Skin of body (tissue), 2 donors: ENCODE results near the gene SPRY2. TPM values are rescaled to one million over a fixed set of nuclear protein-coding genes. Genes with fewer than 3 reads are reported as not detected.

Experiments
- DNase-seq: peaks from one replicate; lab custom pipeline; 2025; lab: John Stamatoyannopoulos, UW
- total RNA-seq: library from RNA; depleted of rRNA; stranded (reverse); fragments of >200 nt; gene quantifications from one replicate; pipeline ENCODE4 v1.2.3, GENCODE V29; 2014

Gene SPRY2, protein sequence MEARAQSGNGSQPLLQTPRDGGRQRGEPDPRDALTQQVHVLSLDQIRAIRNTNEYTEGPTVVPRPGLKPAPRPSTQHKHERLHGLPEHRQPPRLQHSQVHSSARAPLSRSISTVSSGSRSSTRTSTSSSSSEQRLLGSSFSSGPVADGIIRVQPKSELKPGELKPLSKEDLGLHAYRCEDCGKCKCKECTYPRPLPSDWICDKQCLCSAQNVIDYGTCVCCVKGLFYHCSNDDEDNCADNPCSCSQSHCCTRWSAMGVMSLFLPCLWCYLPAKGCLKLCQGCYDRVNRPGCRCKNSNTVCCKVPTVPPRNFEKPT
- 22.0 TPM for total RNA-seq

DNA sequence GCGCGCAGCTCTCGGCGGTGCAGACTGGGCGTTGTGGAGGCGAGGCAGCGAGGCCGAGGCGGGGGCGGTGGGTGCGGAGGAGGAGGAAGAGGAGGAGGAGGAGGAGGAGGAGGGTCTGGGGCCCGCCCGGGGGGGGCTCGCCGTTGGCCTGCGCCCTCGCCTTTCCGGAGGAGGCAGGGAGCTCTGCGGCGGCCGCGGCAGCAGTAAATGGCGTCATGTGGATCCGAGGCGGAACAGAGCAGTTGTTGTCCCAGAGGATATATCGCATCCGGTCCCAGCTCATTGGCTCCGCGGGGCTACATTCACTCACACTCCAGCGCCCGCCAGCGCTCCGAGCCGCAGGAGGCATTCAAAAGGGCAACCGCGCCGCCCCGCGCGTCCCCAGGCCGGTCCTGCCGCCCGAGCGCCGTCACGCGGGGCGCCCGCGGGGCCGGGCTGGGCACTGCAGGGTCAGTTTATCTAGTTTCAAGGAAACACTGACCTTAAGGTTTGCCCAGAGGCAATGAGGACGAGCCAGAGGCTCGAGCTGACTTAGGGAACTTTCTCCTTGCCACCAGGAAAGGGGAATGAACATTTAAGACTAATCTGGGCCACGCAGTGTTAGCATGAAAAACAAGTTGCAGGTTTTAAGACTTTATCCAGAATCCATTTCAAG is at the start of gene SPRY2:
TSS of gene SPRY2 (minus strand) at position 26 of the 655 bp plus-strand sequence. CDS start 3,421 bp downstream, outside the sequence.
- peak; percentile 99 for DNase-seq

DNA sequence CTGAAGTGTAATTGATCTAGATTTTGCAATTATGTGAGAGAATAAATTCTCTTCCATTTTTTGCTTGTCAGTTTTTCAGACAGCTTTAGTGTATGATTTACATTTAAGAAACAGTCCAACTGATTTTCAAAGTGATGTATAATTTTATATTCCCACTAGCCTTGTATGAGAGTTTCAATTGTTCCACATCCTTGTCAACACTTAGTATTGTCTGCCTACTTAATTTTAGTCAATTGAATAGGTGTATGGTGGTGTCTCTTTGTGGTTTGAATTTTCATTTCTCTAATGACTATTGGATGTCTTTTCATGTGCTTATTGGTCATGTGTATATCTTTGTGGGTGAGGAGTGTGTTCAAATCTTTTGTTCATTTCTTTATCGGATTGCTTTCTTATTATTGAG is 49.4 kb upstream of the SPRY2 start:
- no peak for DNase-seq

DNA sequence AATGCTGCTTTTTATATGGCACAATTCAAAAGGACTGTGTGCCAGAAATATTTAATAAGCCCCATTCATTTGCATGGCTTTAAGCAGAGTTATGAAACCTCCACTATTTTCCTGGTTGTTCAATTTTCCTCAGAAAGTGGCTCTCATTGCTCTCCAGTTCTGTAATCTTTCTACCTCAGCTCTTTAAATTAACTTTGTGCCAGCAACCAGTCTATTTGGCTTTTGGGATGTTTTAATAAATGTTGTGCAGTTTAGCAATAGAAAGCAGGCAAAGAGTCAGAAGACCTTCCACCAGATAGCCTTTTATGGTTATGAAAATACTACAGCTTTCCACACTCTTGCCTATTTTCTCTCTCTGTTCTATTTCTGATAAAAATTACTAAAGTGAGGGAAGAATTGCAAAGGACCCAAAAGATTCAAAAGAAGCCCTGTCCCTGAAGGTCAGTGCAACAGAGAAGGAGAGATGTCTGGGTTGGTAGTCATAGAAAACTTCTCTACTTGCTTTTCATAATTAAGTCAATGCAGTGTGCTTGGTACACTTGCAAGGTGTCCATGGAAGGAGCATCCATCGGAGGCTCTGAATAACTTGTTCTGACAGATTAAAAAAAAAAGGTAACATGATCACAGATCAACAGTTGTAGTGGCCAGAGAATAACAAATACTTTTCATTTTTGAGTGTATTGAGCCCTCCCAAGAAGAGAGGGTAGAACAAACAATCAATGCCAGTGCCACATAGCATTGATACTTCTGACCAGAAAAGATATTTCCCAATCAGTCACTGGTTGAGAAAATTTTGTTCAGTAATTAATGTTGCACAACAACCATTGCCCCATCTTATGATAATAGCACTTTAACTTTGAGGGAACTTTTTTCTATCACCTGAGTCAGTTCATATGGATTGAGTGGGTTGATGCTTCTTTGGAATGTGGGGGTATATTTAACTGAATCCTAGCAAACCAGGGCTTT is 48.4 kb upstream of the SPRY2 start:
- DNase-seq, result no peak

DNA sequence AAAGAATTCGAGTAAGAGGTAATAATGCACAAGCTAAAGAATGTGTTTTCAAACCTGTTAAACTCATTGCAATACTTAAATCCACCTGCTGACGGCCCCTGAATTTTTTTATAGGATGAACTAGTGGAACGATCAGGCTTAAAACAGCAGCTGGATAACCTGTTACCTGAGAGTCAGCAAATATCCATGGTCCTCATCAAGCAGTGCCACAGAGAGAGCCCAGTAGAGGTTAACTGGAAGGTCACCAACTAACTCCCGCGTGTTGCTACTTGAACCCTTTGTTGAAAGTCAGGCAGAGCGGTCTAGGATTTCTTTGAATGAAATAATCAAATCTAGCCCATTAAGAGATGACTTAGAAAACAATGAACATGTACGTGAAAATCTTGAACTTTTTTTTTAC is 47.6 kb upstream of the SPRY2 start:
- no peak for DNase-seq

DNA sequence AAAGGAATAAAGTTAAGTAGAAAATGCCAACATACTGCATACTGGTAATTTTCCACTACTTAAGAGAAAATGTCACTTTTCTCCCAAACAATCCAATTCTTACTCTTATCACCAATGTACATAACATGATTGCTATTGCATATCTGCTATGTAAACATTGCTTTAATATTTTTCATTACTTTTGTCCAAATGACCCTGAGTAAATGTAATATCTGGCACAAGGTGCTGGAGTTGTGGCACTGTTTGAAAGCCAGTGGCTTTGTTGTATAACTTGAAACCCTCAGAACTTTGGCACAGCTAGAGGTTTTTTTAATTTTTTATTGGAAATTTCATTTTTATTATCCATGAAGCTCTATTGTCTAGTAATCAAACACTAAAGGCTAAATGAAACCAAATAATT is 45.7 kb upstream of the SPRY2 start:
- DNase-seq, result no peak

DNA sequence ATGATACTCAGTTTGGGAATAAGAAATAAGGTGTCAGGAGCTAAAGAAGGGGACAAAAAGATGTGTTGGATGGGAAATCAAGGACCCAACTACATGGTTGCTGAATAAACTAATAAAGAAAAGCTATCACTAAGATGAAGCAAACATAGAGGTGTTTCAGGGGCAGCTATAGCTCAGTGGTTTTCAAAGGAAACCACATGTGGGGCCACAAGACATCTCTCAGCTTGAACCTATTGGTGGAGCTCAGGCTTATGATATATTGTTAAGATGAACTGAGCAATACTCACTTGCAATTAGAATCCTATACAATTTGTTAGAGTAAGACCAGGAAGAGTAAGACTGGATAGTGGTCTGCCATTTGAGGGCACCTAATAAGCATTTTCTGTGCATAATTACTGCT is 45.1 kb upstream of the SPRY2 start:
- no peak for DNase-seq

DNA sequence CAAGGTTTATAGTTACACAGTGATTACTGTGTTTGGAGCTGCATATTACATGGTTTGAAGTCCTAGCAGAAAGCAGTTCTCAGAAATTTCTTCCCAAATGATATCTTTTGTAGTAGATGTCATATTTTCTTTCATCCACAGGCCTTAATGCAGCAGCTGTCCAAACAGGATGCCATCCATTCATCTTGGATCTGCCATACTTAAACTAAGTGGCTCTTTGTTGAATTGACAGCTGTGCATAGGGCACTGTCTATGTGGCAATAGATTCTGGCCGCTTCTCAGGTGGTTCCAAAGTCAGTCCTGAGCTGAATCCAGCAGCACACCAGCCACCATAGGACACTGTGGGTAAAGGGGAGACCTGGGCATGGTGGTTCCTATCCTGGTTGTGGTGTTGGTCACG is 41.6 kb upstream of the SPRY2 start:
- DNase-seq, result no peak

DNA sequence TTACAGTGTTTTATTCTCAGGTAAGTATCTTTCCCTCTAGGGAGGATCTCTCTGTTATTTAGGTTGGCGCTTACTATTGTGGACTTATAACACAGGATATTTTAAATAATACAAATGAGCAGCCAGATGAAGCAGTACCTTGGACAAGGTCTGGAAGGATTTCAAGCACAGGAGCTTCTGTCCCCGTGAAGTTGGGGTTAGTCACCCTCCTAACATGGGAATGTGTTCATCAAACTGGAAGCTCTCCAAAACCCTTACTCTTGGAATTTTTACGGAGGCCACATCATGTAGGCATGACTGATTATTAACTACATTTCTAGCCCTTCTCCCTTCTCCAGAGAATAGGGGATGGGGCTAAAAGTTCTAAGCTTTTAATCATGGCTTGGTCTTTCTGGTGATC is 38.3 kb upstream of the SPRY2 start:
- no peak for DNase-seq

DNA sequence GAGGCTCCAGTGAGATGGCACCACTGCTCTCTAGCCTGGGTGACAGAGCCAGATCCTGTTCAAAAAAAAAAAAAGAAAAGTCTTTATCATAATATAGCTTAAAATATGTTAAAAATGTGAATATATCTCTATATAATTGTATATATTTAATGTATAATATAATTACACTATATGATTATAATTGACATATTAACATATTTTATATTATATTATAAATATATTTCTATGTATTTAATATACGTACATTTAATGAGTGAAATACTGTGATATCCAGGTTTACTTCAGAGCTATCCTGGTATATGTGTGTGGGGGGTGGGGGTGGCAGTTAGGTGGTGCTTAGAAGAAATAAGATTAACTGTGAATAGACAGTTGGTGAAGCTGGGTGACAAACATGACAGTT is 35.6 kb upstream of the SPRY2 start:
- no peak for DNase-seq

DNA sequence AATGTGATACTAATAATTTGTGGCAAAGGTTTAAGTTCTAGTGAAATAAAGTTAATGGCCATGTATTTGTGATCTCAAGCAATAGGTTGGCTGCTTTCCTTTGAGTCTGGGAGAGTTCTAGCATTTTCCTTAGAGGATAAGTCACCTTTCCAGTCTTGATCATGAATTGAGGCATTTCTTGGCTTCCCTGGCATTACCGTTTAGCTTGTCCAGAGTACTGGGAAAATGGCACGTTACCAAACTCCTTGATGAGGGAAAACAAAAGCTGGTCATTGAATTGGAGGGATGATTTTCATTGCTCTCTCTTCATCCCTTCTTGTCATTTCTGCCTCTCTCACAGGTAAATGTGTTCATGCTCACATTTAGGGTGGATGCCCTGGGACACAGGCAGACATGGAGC is 34.0 kb upstream of the SPRY2 start:
- DNase-seq, result no peak

DNA sequence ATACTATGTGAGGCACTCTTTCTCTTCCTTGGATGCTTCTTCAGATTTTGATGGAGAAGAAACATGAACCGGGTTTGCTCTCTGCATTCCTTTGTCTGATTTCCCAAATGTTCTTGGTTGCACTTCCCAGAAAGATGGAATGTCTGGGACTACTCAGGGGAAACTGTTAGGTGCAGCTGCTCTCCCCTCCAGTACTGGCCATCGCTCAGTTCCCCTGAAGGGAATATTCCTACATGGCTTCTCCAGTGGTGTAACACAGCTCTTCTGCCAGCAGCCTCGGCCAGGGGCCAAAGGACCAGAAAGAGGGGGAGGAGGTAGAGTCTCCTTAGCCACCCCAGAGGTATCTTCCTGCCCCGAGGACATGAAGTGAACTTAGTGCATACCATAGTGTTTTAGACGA is 33.5 kb upstream of the SPRY2 start:
- peak; percentile 31 for DNase-seq

DNA sequence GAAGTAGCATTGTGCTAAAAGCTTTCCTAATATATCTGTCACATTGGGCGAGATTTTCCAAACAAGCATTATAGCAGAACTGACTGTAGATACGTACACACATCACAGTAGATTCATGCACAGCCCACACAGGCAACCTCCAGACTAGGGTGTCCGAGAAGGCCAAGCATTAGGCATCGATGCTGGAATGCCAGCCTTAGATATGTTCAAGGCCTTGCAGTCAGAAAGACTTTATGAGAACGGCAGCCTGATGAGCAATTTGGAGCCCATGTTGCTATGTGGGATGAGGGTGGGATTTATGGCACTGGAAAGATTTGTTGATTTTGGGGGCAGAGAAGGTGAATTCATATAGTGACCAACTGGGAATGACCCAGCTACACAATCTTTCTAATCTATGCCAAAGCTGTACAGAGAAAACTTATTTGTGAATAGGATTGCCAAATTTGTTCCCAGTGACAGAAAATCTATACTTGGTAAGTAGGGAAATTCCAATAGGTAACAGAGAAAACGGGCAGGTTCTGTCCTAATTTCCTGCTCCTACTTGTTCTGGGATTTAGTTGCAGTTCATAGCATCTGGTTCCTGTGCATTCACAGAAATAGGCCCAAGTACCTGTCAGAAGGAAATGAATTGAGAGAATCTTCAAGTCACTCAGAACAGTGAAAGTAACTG is 31.0 kb upstream of the SPRY2 start:
- peak; percentile 2 for DNase-seq

DNA sequence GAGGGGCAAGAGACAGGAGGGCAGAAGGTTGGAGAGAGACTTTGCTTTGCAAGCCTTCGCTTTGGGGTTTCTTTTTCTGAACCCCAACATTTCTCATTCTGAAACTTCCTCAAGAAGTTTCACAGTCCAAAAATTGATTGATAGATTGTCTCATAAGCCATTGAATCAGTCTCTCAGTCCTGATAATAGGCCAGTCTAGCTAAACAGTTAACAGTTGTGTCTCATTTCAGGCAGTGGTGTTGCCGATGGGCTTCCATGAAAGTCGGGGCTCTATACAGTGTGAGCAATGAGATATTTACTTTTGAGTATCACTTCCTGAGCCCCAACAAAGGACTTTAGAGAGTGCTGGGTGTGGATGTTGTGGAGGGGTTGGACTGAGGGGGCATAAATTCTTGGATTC is 26.5 kb upstream of the SPRY2 start:
- DNase-seq, result no peak

DNA sequence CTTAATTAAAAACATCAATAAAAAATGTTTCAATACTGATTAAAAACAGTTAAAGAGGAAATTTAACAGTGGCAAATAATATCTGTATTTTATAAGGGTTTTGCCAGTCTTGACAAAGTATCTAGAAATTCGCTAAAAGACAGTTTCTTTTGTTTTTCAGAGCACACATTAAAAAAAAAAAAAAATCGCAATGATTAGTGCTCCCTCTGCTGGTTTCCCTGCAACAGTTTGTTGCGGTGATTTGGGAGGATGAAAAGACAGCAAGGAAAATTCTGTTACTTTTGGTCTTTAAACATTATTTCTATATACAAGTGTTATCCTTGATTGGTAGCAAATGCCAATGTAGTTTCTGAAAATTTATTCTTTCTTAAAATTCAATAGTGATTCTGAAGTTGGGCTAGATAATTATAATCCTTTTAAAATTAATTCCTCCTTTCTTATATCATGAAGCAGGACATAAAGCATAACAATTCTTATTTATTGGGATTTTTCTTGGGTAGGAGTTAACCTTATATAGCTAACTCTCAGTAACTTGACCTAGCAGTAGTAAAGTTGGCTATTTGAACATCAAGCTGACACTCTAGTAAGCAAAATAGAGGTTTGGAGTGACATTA is 23.1 kb upstream of the SPRY2 start:
- DNase-seq, result peak; percentile 22

DNA sequence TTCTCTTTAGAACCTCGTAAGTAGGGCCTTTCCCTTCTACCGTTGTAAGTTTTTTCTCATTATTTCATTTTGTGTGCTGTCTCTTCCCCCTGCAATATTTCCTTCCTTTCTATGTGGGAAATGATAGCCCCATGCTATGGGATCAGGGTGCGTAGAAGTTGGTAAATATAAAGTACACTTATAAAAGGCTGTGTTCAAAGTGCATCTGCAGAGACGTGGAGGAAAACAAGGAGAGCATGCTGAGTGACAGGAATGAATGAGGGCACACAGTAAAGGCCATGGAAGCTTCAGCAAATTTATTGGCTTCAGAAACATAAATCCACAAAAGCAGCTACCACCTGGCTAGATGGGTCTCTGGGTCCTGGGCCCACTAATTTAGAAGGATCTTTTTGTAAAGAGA is 21.6 kb upstream of the SPRY2 start:
- DNase-seq, result no peak

DNA sequence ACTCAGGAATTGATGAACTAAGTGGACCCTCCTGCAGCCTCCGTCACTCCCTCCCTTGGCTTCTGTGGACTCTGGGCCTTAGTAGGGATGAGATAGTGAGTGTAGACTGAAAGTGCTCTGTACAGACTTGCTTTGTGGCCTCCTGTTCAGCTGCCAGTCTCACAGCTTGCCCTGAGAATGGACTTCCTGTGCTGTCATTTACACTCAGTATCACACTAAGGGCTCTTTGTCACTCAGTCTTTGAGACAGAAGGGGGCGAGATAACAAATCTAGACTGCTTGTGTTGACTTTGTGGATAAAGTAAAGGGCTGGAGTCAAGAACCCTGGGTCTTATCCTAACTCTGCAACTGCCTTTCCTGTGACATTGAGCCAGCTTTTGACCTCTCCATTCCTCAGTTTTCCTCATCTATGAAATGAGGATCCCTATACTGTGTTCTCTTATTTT is 21.0 kb upstream of the SPRY2 start:
- DNase-seq, result no peak

DNA sequence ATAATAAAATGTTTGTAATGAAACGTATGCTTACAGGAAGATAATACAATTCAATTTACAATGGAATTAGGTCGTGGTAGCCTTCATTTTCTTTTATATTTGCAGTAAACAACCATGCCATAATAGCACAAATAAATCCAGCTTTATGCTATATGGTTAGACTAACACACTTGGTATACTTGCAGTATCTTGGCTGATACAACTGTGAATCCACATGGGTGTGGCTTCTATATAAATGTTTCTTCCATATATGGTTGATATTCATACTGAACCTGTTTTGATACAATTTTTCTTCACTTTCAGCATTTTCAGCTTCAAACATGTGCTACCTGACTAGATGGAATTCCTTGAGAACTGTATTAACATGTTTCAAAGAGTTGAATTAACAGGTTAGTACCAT is 20.4 kb upstream of the SPRY2 start:
- peak; percentile 5 for DNase-seq

DNA sequence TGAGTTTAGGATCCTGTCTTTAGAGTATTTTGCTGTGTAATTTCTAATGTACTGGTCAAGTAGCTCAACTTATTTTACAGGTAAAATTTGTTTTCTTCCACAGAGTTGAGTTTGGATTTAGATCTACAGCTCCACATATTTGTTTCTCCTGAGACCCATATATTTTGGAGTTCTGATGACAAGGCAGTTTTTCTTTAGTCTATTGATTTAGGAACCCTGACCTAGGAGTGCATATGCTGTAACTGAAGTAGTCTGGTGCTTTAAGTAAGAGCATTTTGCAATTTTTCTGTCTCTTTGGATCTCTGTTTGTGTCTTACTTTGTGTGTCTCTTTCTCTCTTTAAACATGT is 19.5 kb upstream of the SPRY2 start:
- DNase-seq, result peak; percentile 44

DNA sequence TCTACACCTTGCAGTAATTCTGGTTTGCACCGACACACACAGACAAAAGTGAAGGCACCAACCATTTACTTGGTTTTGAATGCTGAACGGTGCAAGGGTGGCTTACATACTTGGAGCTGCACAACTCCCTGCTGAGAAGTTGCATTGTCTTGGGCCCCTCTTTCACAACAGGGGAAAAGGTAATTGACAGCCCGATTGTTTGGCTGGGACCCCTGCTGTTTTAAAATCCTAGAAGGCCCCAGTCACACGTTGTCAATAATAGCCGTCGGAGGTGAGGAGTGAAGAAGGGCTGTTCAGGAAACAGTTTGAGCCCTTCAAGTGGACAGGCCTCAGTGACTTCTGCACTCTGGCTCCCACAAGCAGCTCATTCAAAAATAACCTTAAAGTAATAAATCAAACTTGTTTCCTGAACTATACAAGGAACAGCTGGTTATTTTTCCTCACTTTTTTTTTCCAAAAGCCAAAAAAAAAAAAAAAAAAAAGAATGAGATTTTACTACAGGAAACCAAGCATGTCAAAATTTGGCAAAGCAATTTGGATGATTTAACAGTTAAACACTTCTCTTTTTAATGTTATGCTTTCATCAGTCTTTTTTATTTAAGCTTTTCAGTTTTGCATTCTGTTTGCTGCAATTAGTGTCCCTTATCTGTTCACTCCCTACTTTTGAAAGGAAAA is 19.0 kb upstream of the SPRY2 start:
- DNase-seq, result peak; percentile 80

DNA sequence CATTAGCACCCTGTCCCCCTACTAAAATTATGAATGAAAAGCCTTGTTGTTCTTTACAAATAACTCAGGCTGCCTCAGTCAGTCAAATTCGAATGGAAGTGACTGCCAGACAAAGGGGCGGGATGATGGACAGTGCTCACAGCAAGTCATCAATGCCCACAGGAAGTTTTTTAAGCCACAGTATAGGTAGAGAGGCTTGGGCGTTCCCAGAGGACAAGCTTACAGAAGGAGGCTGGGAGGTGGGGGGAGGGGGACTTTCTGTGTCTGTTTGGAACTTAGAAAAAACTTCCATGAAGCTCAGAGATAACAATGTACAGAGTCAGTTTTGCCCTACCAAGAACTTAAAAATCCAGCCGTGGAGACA is 18.5 kb upstream of the SPRY2 start:
- DNase-seq, result no peak
